Panc1 (cell line): Measurements from ENCODE around the gene PFN4. TPM values are rescaled to one million over a fixed set of nuclear protein-coding genes. Genes with fewer than 3 reads are reported as not detected.
A peak's percentile ranks its signal among the peaks of the same experiment; 100 is the strongest.
"Not testable (repeated sequence)": the region's sequence is repeated elsewhere in the genome, so short reads cannot be mapped to it uniquely, and the experiment has no call there.

Source experiments
- ATAC-seq: fragments of 200-7000 bp; cut with Tn5 transposase; 2 replicates; pipeline ENCODE4 v1.9.1; 2020; ENCODE audit warnings: mild to moderate bottlenecking, moderate library complexity
- BruUV-seq: library from RNA; stranded (reverse); fragments of 400-500 nt; replicated peaks from 2 replicates; lab custom pipeline; 2021; lab: Mats Ljungman, UMichigan
- CTCF ChIA-PET: fragments of 300-600 bp; sonication (Branson Sonifier 250); formaldehyde crosslinking; loops from one replicate; lab custom pipeline; 2022; ENCODE audit warnings: antibody characterized with exemption; lab: Charles Lee
- POLR2A ChIA-PET: fragments of 300-600 bp; sonication (Branson Sonifier 250); formaldehyde crosslinking; loops from one replicate; lab custom pipeline; 2022; ENCODE audit warnings: antibody characterized with exemption; lab: Charles Lee
- DNase-seq: peaks from one replicate; pipeline ENCODE4 v3.0.0-alpha.2; 2010; ENCODE audit warnings: low read depth, low spot score
- H3K27ac ChIP-seq: 2 replicates; pipeline ENCODE4 v1.5.1; 2011; ENCODE audit warnings: mild to moderate bottlenecking, low read length, inconsistent platforms
- H3K27me3 ChIP-seq: fragments of 200-500 bp; sonication (Bioruptor generic); 2 replicates; pipeline ENCODE4 v1.6.0; 2014; ENCODE audit warnings: low read length, inconsistent platforms; ENCODE audit not compliant: control insufficient read depth, insufficient read depth
- H3K36me3 ChIP-seq: fragments of 200-500 bp; sonication (Bioruptor generic); 2 replicates; pipeline ENCODE4 v1.5.1; 2014; ENCODE audit warnings: inconsistent platforms, mild to moderate bottlenecking, low read length, moderate library complexity; ENCODE audit not compliant: control insufficient read depth, insufficient read depth
- H3K4me1 ChIP-seq: 2 replicates; pipeline ENCODE4 v1.5.1; 2011; ENCODE audit warnings: inconsistent platforms, mild to moderate bottlenecking, low read length, moderate library complexity; ENCODE audit not compliant: control insufficient read depth, insufficient read depth
- H3K4me3 ChIP-seq, 2 experiments: 2 replicates each; pipeline ENCODE4 v1.5.1; 2011 to 2012; ENCODE audit warnings: low read depth in 2 of 2, low read length in 2 of 2, mild to moderate bottlenecking in 2 of 2, inconsistent platforms in 1 of 2, moderate library complexity in 1 of 2
- H3K9me3 ChIP-seq: fragments of 200-500 bp; sonication (Bioruptor generic); 2 replicates; pipeline ENCODE4 v1.5.1; 2014; ENCODE audit warnings: low read depth, mild to moderate bottlenecking, inconsistent platforms, low read length, moderate library complexity; ENCODE audit not compliant: control insufficient read depth, insufficient read depth
- POLR2AphosphoS5 ChIP-seq: IDR thresholded peaks from 2 replicates; pipeline ENCODE4 v1.6.1; 2012; ENCODE audit warnings: mild to moderate bottlenecking, low read depth, low read length, moderate library complexity
- SIN3A ChIP-seq: IDR thresholded peaks from 2 replicates; pipeline ENCODE4 v1.6.1; 2012; ENCODE audit warnings: low read depth, mild to moderate bottlenecking, low read length, moderate library complexity, borderline replicate concordance; ENCODE audit not compliant: insufficient read depth
- TCF7L2 ChIP-seq: IDR thresholded peaks from 2 replicates; pipeline ENCODE4 v1.6.1; 2011; ENCODE audit warnings: mild to moderate bottlenecking, low read depth, low read length, inconsistent platforms
- in situ Hi-C: cut with HindIII; loops from 2 replicates; pipeline ENCODE4 v1.10.0; 2016; ENCODE audit warnings: low sequenced_read_pairs, low pct_unique_long_range_greater_than_20kb
- intact Hi-C: fragments of 100-400 bp; cut with micrococcal nuclease; formaldehyde crosslinking; loops from one replicate; pipeline ENCODE4 v1.10.0; 2022; ENCODE audit not compliant: unreplicated experiment
- total RNA-seq: library from RNA; stranded (reverse); gene quantifications from one replicate; pipeline ENCODE4 v1.2.1, GENCODE V29; 2021; ENCODE audit not compliant: unreplicated experiment
- TF ChIP-seq, protein P1 (sequence below), 2 experiments: IDR thresholded peaks; 2 replicates each; pipeline ENCODE4 v1.6.1; 2011 to 2012; ENCODE audit warnings: low read depth in 2 of 2, control low read depth in 1 of 2, low read length in 1 of 2, mild to moderate bottlenecking in 1 of 2, moderate library complexity in 1 of 2; ENCODE audit not compliant: insufficient read depth in 1 of 2
- TF ChIP-seq, protein P2 (sequence below): fragments of 450-650 bp; IDR thresholded peaks from 2 replicates; pipeline ENCODE4 v1.5.1; 2017; ENCODE audit warnings: mild to moderate bottlenecking

Gene PFN4
- total RNA-seq, 1 experiment from 2014 or later = 1.3 TPM

DNA sequence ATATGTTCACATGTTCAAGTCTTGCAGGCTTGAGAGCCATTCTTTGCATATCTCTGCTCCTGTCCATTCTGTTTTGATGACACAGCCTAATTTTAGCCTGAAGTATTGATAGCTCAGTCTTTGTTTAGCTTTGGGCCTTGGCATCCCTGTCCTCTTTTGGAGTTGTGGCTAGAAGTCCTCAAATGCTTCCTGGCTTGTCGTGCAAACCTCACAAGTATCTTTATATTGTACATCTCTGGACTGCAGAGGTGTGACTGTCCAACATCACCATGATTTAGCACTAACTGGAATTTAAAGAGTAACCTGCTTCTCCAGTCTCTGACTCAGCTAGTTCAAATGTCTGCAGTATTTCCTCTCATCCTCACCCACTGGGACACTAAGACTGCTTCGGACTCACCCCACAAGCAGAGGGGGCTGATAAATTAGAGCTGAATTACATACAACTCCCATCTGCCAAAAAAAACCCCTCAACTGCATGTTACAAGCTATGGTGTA is 11.7 kb downstream of the PFN4 start:
- CTCF ChIA-PET = no interaction called here
- Histone ChIP-seq H3K4me1 (no peaks in the 10 kb centered on the region), H3K4me3 (no peak overlapping the region), H3K9me3 (0 out of 2 replicates have a peak, but pooled peaks cover 4% of the 10 kb centered on the region), H3K27ac (no peak overlapping the region), H3K27me3 (no peaks in the 10 kb centered on the region), H3K36me3 (no peaks in the 10 kb centered on the region)
- POLR2A ChIA-PET = no interaction called here
- TF ChIP-seq SIN3A = no peak
- TF ChIP-seq POLR2AphosphoS5 = no peak
- TF ChIP-seq, protein P1, sequence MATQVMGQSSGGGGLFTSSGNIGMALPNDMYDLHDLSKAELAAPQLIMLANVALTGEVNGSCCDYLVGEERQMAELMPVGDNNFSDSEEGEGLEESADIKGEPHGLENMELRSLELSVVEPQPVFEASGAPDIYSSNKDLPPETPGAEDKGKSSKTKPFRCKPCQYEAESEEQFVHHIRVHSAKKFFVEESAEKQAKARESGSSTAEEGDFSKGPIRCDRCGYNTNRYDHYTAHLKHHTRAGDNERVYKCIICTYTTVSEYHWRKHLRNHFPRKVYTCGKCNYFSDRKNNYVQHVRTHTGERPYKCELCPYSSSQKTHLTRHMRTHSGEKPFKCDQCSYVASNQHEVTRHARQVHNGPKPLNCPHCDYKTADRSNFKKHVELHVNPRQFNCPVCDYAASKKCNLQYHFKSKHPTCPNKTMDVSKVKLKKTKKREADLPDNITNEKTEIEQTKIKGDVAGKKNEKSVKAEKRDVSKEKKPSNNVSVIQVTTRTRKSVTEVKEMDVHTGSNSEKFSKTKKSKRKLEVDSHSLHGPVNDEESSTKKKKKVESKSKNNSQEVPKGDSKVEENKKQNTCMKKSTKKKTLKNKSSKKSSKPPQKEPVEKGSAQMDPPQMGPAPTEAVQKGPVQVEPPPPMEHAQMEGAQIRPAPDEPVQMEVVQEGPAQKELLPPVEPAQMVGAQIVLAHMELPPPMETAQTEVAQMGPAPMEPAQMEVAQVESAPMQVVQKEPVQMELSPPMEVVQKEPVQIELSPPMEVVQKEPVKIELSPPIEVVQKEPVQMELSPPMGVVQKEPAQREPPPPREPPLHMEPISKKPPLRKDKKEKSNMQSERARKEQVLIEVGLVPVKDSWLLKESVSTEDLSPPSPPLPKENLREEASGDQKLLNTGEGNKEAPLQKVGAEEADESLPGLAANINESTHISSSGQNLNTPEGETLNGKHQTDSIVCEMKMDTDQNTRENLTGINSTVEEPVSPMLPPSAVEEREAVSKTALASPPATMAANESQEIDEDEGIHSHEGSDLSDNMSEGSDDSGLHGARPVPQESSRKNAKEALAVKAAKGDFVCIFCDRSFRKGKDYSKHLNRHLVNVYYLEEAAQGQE (IDR thresholded peaks at IDR 0.05; ENCODE audit: insufficient read depth in 1 of 2, low read depth in 2 of 2, low read length in 1 of 2) = no peak
- TF ChIP-seq, protein P2, sequence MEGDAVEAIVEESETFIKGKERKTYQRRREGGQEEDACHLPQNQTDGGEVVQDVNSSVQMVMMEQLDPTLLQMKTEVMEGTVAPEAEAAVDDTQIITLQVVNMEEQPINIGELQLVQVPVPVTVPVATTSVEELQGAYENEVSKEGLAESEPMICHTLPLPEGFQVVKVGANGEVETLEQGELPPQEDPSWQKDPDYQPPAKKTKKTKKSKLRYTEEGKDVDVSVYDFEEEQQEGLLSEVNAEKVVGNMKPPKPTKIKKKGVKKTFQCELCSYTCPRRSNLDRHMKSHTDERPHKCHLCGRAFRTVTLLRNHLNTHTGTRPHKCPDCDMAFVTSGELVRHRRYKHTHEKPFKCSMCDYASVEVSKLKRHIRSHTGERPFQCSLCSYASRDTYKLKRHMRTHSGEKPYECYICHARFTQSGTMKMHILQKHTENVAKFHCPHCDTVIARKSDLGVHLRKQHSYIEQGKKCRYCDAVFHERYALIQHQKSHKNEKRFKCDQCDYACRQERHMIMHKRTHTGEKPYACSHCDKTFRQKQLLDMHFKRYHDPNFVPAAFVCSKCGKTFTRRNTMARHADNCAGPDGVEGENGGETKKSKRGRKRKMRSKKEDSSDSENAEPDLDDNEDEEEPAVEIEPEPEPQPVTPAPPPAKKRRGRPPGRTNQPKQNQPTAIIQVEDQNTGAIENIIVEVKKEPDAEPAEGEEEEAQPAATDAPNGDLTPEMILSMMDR = no peak
- no peak for DNase-seq
- in situ Hi-C loops (no loop called here), intact Hi-C loops (no loop called here)
- BruUV-seq = no TSS peak
- peak; percentile 48; the same call in 1 of the 2 replicates for ATAC-seq

DNA sequence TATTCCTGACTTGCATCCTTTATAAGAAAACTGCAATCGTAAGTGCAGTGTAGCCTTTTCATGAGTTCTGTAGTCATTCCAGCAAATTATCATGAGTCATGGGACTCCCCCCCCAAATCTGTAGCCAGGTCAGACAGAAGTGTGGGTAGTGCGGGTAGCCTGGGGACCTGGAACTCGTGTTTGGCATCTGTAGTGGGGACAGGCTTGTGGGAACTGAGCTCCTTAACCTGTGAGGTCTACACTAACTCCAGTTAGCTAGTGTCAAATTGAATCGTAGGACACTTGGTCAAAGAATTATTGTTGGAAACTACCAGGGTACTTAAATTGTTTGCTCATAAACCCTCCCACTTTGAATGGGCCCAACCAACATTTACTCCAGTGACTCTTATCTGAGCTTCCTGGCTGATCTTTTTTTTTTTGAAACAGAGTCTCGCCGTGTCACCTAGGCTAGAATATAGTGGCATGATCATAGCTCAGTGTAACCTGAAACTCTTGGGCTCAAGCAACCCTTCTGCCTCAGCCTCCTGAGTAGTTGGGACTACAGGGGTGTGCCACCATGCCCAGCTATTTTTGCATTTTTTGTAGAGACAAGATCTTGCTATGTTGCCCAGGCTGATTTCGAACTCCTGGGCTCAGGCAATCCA is 12.4 kb downstream of the PFN4 start:
- DNase-seq (no peak), ATAC-seq (0 out of 2 replicates have a peak, but pooled peaks have one; percentile 21)
- POLR2A ChIA-PET = interaction anchor here (0.6 to 0.7 kb wide), 2 partner anchors 28 to 286 kb away, joined by 3 to 5 read pairs; no protein-coding TSS in a partner anchor
- intact Hi-C loops = no loop called here
- in situ Hi-C loops = no loop called here
- TF ChIP-seq TCF7L2 (no peak), POLR2AphosphoS5 (no peak), SIN3A (no peak)
- TF ChIP-seq, protein P1 (IDR thresholded peaks at IDR 0.05; ENCODE audit: insufficient read depth in 1 of 2, low read depth in 2 of 2, low read length in 1 of 2) = no peak
- TF ChIP-seq, protein P2 = no peak
- no peaks in the 10 kb centered on the region for H3K4me1 ChIP-seq
- no peaks in the 10 kb centered on the region for H3K27me3 ChIP-seq
- H3K4me3 ChIP-seq = no peak overlapping the region
- CTCF ChIA-PET = interaction anchor here (0.6 to 0.7 kb wide), 2 partner anchors 186 to 343 kb away, joined by 3 read pairs; no protein-coding TSS in a partner anchor
- no TSS peak for BruUV-seq
- no peaks in the 10 kb centered on the region for H3K36me3 ChIP-seq
- H3K27ac ChIP-seq = no peak overlapping the region
- 0 out of 2 replicates have a peak, but pooled peaks cover 4% of the 10 kb centered on the region for H3K9me3 ChIP-seq

DNA sequence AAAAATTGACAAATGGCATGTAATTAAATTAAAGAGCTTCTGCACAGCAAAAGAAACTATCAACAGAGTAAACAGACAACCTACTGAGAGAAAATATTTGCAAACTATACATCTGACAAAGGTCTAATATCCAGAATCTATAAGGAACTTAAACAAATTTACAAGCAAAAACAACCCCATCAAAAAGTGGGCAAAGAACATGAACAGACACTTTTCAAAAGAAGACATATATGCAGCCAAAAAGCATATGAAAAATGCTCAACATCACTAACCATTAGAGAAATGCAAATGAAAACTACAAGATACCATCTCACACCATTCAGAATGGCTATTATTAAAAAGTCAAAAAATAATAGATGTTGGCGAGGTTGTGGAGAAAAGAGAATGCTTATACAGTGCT is 13.7 kb downstream of the PFN4 start:
- H3K4me3 ChIP-seq, H3K4me1 ChIP-seq, DNase-seq, H3K27me3 ChIP-seq, BruUV-seq, ATAC-seq, CTCF ChIA-PET, H3K9me3 ChIP-seq, in situ Hi-C loops, intact Hi-C loops, H3K27ac ChIP-seq, H3K36me3 ChIP-seq: not testable (repeated sequence)
- POLR2A ChIA-PET = interaction anchor here (0.6 to 0.7 kb wide), 2 partner anchors 13 to 15 kb away, joined by 3 to 9 read pairs; no protein-coding TSS in a partner anchor
